ENCODE measurements around the gene KBTBD4.

DNA sequence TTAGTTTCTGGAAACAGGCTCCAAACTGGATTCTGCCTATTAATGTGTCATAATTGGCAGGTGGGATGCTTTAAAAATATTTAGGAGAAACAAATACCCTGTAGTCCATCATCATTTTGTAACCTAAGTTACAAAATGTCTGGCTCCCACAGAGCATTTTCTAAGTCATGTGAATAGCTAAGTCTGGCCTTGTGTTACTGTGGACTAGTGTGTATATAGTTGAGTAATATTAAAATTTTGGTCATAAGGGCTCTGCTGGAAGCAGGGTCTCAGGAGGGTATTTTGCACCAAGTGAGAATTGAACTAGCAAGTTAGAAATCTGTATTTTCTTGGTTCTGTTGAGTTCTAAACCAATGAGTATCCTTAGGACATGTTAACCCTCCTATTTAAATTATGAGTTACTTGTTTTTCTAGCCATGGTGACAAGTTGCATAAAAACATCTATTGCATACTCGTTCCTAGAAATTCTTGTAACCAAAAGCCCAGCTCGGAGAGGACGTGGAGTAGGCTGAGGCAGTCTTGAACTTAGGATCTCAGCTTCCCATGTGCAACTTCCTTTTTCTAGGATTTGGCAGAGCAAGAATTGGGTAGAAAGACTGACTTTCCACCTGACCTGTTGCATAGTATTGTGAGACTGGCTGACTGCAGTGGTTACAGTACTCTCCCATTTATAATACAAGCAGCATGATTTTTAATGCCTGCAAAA lies 8.0 kb downstream of the KBTBD4 start:
- TF ChIP-seq ZFX (IDR thresholded peaks at IDR 0.05; ENCODE audit: borderline replicate concordance) = no peak
- TF ChIP-seq, protein P1, sequence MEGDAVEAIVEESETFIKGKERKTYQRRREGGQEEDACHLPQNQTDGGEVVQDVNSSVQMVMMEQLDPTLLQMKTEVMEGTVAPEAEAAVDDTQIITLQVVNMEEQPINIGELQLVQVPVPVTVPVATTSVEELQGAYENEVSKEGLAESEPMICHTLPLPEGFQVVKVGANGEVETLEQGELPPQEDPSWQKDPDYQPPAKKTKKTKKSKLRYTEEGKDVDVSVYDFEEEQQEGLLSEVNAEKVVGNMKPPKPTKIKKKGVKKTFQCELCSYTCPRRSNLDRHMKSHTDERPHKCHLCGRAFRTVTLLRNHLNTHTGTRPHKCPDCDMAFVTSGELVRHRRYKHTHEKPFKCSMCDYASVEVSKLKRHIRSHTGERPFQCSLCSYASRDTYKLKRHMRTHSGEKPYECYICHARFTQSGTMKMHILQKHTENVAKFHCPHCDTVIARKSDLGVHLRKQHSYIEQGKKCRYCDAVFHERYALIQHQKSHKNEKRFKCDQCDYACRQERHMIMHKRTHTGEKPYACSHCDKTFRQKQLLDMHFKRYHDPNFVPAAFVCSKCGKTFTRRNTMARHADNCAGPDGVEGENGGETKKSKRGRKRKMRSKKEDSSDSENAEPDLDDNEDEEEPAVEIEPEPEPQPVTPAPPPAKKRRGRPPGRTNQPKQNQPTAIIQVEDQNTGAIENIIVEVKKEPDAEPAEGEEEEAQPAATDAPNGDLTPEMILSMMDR (IDR thresholded peaks at IDR 0.05) = no peak

Data from 22Rv1 (cell line).